Tibial artery (tissue), 4 donors: Measurements from ENCODE around the gene LGI2.
"Not testable (repeated sequence)": the region's sequence is repeated elsewhere in the genome, so short reads cannot be mapped to it uniquely, and the experiment has no call there.

ENCODE experiments used
- DNase-seq, 2 donors: peaks; one replicate each; pipeline ENCODE4 v3.0.0-alpha.2; 2019
- H3K27ac ChIP-seq, 2 donors: fragments of 200-600 bp; sonication (generic) in 1 of 2; 1 replicate in 1 of 2; 2 replicates in 1 of 2; pipeline ENCODE4 v1.5.1; 2018 to 2019; ENCODE audit warnings: mild to moderate bottlenecking in 1 of 2
- H3K27me3 ChIP-seq, 2 donors: fragments of 200-600 bp; sonication (generic) in 1 of 2; one replicate each; pipeline versions ENCODE4 v1.5.1 to v1.6.0; 2016 to 2019
- H3K36me3 ChIP-seq, 3 donors: fragments of 200-600 bp; sonication (generic) in 2 of 3; one replicate each; pipeline ENCODE4 v1.5.1; 2016 to 2019; ENCODE audit warnings: mild to moderate bottlenecking in 2 of 3
- H3K4me1 ChIP-seq, 4 donors: fragments of 200-600 bp; sonication (generic) in 2 of 4; 1 replicate in 3 of 4; 2 replicates in 1 of 4; pipeline ENCODE4 v1.5.1; 2016 to 2019
- H3K4me3 ChIP-seq, 2 donors: fragments of 200-600 bp; sonication (generic) in 1 of 2; 1 replicate in 1 of 2; 2 replicates in 1 of 2; pipeline ENCODE4 v1.5.1; 2018 to 2019; ENCODE audit warnings: mild to moderate bottlenecking in 2 of 2
- H3K9me3 ChIP-seq, 3 donors: fragments of 200-600 bp; sonication (generic) in 1 of 3; one replicate each; pipeline ENCODE4 v1.5.1; 2016 to 2019
- CTCF ChIP-seq, 2 experiments: fragments of 200-600 bp in 1 of 2; fragments of 450-650 bp in 1 of 2; IDR thresholded peaks; one replicate each; pipeline ENCODE4 v1.5.1; 2017 to 2019; ENCODE audit warnings: antibody characterized with exemption in 2 of 2, mild to moderate bottlenecking in 1 of 2, moderate library complexity in 1 of 2
- intact Hi-C: fragments of 100-400 bp; cut with DNase I; formaldehyde crosslinking; loops from one replicate; pipeline ENCODE4 v1.15.0; 2023; ENCODE audit warnings: low total_unique reads

LGI2 gene

GRCh38 chr4:25028851-25029250, 1.9 kb downstream of the LGI2 start:
- no peaks in the 10 kb centered on the region for H3K36me3 ChIP-seq
- TF ChIP-seq CTCF (IDR thresholded peaks at IDR 0.05) = no peak
- H3K9me3 ChIP-seq = no peaks in the 10 kb centered on the region
- H3K27me3 ChIP-seq = no peaks in the 10 kb centered on the region
- H3K27ac ChIP-seq = no peak overlapping the region
- no peak for DNase-seq
- H3K4me1 ChIP-seq = peaks cover 0 to 25% (median 14%) of the 10 kb centered on the region in 4 donors
- H3K4me3 ChIP-seq = no peak overlapping the region
- intact Hi-C loops = no loop called here

GRCh38 chr4:25022766-25023165, 8.0 kb downstream of the LGI2 start:
- Histone ChIP-seq H3K36me3 (no peaks in the 10 kb centered on the region), H3K4me1 (no peaks in the 10 kb centered on the region), H3K4me3 (no peak overlapping the region), H3K9me3 (no peaks in the 10 kb centered on the region), H3K27me3 (no peaks in the 10 kb centered on the region), H3K27ac (no peak overlapping the region)
- TF ChIP-seq CTCF (IDR thresholded peaks at IDR 0.05) = no peak
- DNase-seq = no peak
- intact Hi-C loops = no loop called here

- H3K27ac ChIP-seq = no peak overlapping the region
- H3K27me3 ChIP-seq = no peaks in the 10 kb centered on the region
- no peaks in the 10 kb centered on the region for H3K9me3 ChIP-seq
- H3K4me3 ChIP-seq = no peak overlapping the region
- TF ChIP-seq CTCF (IDR thresholded peaks at IDR 0.05) = no peak
- no peak for DNase-seq
- no peaks in the 10 kb centered on the region for H3K36me3 ChIP-seq
- H3K4me1 ChIP-seq = no peaks in the 10 kb centered on the region
- intact Hi-C loops = no loop called here
Observed at GRCh38 chr4:25021216-25021615, 9.5 kb downstream of the LGI2 start.

- intact Hi-C loops = no loop called here
- Histone ChIP-seq H3K36me3 (no peaks in the 10 kb centered on the region), H3K4me3 (no peak overlapping the region), H3K27ac (no peak overlapping the region), H3K27me3 (no peaks in the 10 kb centered on the region), H3K4me1 (peaks cover 0 to 4% (median 0%) of the 10 kb centered on the region in 4 donors), H3K9me3 (no peaks in the 10 kb centered on the region)
- no peak for DNase-seq
- TF ChIP-seq CTCF (IDR thresholded peaks at IDR 0.05) = no peak
Observed at GRCh38 chr4:25020236-25020635, 10.5 kb downstream of the LGI2 start.

GRCh38 chr4:25019501-25019900, 11.2 kb downstream of the LGI2 start:
- no peak for DNase-seq
- H3K36me3 ChIP-seq = no peaks in the 10 kb centered on the region
- H3K4me1 ChIP-seq = peaks cover 0 to 11% (median 0%) of the 10 kb centered on the region in 4 donors
- no peaks in the 10 kb centered on the region for H3K9me3 ChIP-seq
- no peaks in the 10 kb centered on the region for H3K27me3 ChIP-seq
- no peak overlapping the region for H3K4me3 ChIP-seq
- no peak for TF ChIP-seq CTCF (IDR thresholded peaks at IDR 0.05)
- H3K27ac ChIP-seq = no peak overlapping the region
- intact Hi-C loops = no loop called here

- Histone ChIP-seq H3K27me3 (no peaks in the 10 kb centered on the region), H3K27ac (no peak overlapping the region), H3K4me1 (peaks cover 0 to 25% (median 2%) of the 10 kb centered on the region in 4 donors), H3K4me3 (no peak overlapping the region), H3K36me3 (no peaks in the 10 kb centered on the region), H3K9me3 (no peaks in the 10 kb centered on the region)
- intact Hi-C loops = no loop called here
- DNase-seq = no peak
- TF ChIP-seq CTCF (IDR thresholded peaks at IDR 0.05) = no peak
Observed at GRCh38 chr4:25015012-25015411, 15.7 kb downstream of the LGI2 start.

DNA sequence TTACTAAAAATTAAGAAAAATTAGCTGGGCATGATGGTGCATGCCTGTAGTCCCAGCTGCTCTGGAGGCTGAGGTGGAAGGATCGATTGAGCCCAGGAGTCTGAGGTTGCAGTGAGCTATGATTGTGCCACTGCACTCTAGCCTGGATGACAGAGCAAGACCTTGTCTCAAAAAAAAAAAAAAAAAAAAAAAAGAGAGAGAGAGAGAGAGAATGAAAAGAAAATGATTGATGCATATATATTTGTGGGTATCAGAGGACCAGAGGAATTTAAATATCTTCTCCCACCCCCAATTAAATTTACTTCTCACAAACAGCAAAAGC, 16.1 kb downstream of the LGI2 start:
- H3K9me3 ChIP-seq, H3K36me3 ChIP-seq, H3K27ac ChIP-seq, H3K4me3 ChIP-seq, DNase-seq, intact Hi-C loops, H3K27me3 ChIP-seq: not testable (repeated sequence)
- peaks cover 0 to 25% (median 2%) of the 10 kb centered on the region in 4 donors for H3K4me1 ChIP-seq
